Uterus (tissue), 4 donors: ENCODE data around the gene GLIS1. TPM values are rescaled to one million over a fixed set of nuclear protein-coding genes. Genes with fewer than 3 reads are reported as not detected.

ENCODE experiments used
- DNase-seq, 2 donors: peaks; one replicate each; pipeline ENCODE4 v3.0.0-alpha.2; 2019 to 2020
- H3K27ac ChIP-seq, 2 donors: fragments of 200-600 bp; sonication (generic); 1 replicate in 1 of 2; 2 replicates in 1 of 2; pipeline ENCODE4 v1.5.1; 2016 to 2018
- H3K27me3 ChIP-seq, 2 donors: fragments of 200-600 bp; sonication (generic); one replicate each; pipeline ENCODE4 v1.5.1; 2018 to 2019; ENCODE audit warnings: control low read depth in 1 of 2
- H3K36me3 ChIP-seq, 2 donors: fragments of 200-600 bp; sonication (generic); one replicate each; pipeline ENCODE4 v1.5.1; 2019; ENCODE audit warnings: control low read depth in 1 of 2
- H3K4me1 ChIP-seq, 2 donors: fragments of 200-600 bp; sonication (generic); one replicate each; pipeline ENCODE4 v1.5.1; 2018 to 2019; ENCODE audit warnings: control low read depth in 1 of 2
- H3K4me3 ChIP-seq, 2 donors: fragments of 200-600 bp; sonication (generic); 1 replicate in 1 of 2; 2 replicates in 1 of 2; pipeline ENCODE4 v1.5.1; 2018 to 2019; ENCODE audit warnings: mild to moderate bottlenecking in 1 of 2
- H3K9me3 ChIP-seq, 2 donors: fragments of 200-600 bp; sonication (generic); one replicate each; pipeline ENCODE4 v1.5.1; 2019; ENCODE audit warnings: control low read depth in 1 of 2
- CTCF ChIP-seq, 4 experiments: fragments of 200-600 bp in 2 of 4; fragments of 450-650 bp in 2 of 4; sonication (generic) in 2 of 4; IDR thresholded peaks; one replicate each; pipeline ENCODE4 v1.5.1; 2016 to 2019; ENCODE audit warnings: antibody characterized with exemption in 4 of 4, mild to moderate bottlenecking in 2 of 4, moderate library complexity in 1 of 4
- POLR2A ChIP-seq, 2 donors: fragments of 450-650 bp; IDR thresholded peaks; one replicate each; pipeline ENCODE4 v1.6.1; 2016; ENCODE audit warnings: antibody characterized with exemption in 2 of 2, mild to moderate bottlenecking in 1 of 2, moderate library complexity in 1 of 2
- intact Hi-C: fragments of 100-400 bp; cut with DNase I; formaldehyde crosslinking; loops from one replicate; pipeline ENCODE4 v1.15.1; 2023; ENCODE audit warnings: low total_unique reads
- total RNA-seq, 4 donors: library from RNA; depleted of rRNA in 3 of 4; stranded (reverse); fragments of >200 nt in 3 of 4; gene quantifications; one replicate each; pipeline versions ENCODE4 v1.1.0 to v1.2.4, GENCODE V29; 2014 to 2023
- donor health status: DM: yes; HTN: yes; CAD: no.

GLIS1 gene
- total RNA-seq, 4 donors from 2014 or later, result 0.21 to 1.0 TPM; not detected in 2

- no peak for TF ChIP-seq POLR2A (IDR thresholded peaks at IDR 0.05)
- TF ChIP-seq CTCF (IDR thresholded peaks at IDR 0.05), result no peak
- no peaks in the 10 kb centered on the region for H3K9me3 ChIP-seq
- H3K36me3 ChIP-seq, result no peaks in the 10 kb centered on the region
- no peak overlapping the region for H3K27ac ChIP-seq
- peak; percentile 5 to 9 for DNase-seq
- intact Hi-C loops, result no loop called here
- no peaks in the 10 kb centered on the region for H3K27me3 ChIP-seq
- H3K4me1 ChIP-seq, result no peaks in the 10 kb centered on the region
- H3K4me3 ChIP-seq, result no peak overlapping the region
These were observed 178.1 kb downstream of the GLIS1 start for GRCh38 chr1:53560581-53561502.

GRCh38 chr1:53559854-53560580, 178.9 kb downstream of the GLIS1 start:
- Histone ChIP-seq H3K27ac (no peak overlapping the region), H3K4me3 (no peak overlapping the region), H3K9me3 (no peaks in the 10 kb centered on the region), H3K27me3 (no peaks in the 10 kb centered on the region), H3K4me1 (no peaks in the 10 kb centered on the region), H3K36me3 (no peaks in the 10 kb centered on the region)
- intact Hi-C loops, result no loop called here
- TF ChIP-seq POLR2A (IDR thresholded peaks at IDR 0.05) (no peak), CTCF (IDR thresholded peaks at IDR 0.05) (no peak)
- DNase-seq, result no peak

- TF ChIP-seq POLR2A (IDR thresholded peaks at IDR 0.05) (no peak), CTCF (IDR thresholded peaks at IDR 0.05) (no peak)
- no peak overlapping the region for H3K27ac ChIP-seq
- H3K4me1 ChIP-seq, result no peaks in the 10 kb centered on the region
- no peaks in the 10 kb centered on the region for H3K27me3 ChIP-seq
- intact Hi-C loops, result no loop called here
- no peaks in the 10 kb centered on the region for H3K36me3 ChIP-seq
- peak; percentile 6 to 8 for DNase-seq
- H3K9me3 ChIP-seq, result no peaks in the 10 kb centered on the region
- no peak overlapping the region for H3K4me3 ChIP-seq
These were observed 179.6 kb downstream of the GLIS1 start for GRCh38 chr1:53559391-53559815.

GRCh38 chr1:53558739-53559315, 180.1 kb downstream of the GLIS1 start:
- H3K4me1 ChIP-seq, result no peaks in the 10 kb centered on the region
- no peak overlapping the region for H3K4me3 ChIP-seq
- intact Hi-C loops, result no loop called here
- no peaks in the 10 kb centered on the region for H3K27me3 ChIP-seq
- no peaks in the 10 kb centered on the region for H3K9me3 ChIP-seq
- H3K27ac ChIP-seq, result no peak overlapping the region
- no peak for TF ChIP-seq CTCF (IDR thresholded peaks at IDR 0.05)
- TF ChIP-seq POLR2A (IDR thresholded peaks at IDR 0.05), result no peak
- no peaks in the 10 kb centered on the region for H3K36me3 ChIP-seq
- no peak for DNase-seq
